Measurements from ENCODE around the gene C16orf95. TPM values are rescaled to one million over a fixed set of nuclear protein-coding genes. Genes with fewer than 3 reads are reported as not detected.

Gene C16orf95
- total RNA-seq, 1 donor from 2014 or later = 5.0 TPM

DNA sequence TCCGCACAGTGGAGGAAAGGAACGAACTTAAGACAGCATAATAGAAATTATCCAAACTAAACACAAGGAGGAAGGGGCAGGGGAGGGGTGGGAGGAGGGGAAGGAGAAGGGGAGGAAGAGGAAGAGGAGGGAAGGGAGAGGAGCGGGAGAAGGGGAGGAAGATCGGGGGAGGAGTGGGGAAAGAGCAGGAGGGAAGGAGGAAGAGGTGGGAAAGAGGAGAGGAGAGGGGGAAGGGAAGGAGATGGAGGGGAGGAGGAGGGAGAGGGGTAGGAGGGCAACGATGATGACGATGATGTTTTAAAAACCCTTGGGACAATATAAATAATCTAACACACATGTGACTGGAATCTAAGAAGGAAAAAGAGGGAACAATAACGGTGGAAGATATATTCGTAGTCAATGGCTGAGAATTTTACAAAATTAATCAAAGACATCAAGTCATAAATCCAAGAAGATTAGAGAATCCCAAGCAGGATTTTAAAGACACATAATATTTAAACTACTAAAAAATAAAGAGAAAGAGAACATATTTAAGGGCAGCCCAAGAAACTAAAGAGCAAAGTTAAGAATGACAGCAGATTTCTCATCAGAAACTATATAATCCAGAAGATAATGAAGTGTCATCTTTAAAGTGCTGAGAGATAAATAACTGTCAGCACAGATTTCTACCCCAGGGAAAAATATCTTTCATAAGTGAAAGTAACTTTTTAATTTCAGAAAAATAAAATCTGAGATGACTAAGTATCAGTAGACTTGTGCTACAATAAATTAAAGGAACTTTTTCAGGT is 30.2 kb downstream of the C16orf95 start:
- H3K27me3 Mint-ChIP-seq (ENCODE audit: unreplicated experiment) = no peaks in the 10 kb centered on the region
- TF ChIP-seq CTCF (IDR thresholded peaks at IDR 0.05) = no peak
- DNase-seq (ENCODE audit: extremely low spot score, unreplicated experiment) = no peak
- peaks cover 12% of the 10 kb centered on the region for H3K36me3 Mint-ChIP-seq (ENCODE audit: unreplicated experiment)
- no peak overlapping the region for H3K27ac Mint-ChIP-seq (ENCODE audit: unreplicated experiment)
- no peak overlapping the region for H3K4me3 Mint-ChIP-seq (ENCODE audit: unreplicated experiment)
- peaks cover 4% of the 10 kb centered on the region for H3K4me1 Mint-ChIP-seq (ENCODE audit: unreplicated experiment)
- peaks cover 23% of the 10 kb centered on the region for H3K9me3 Mint-ChIP-seq (ENCODE audit: unreplicated experiment)

- Mint-ChIP-seq H3K4me1 (ENCODE audit: unreplicated experiment) (peaks cover 9% of the 10 kb centered on the region), H3K27ac (ENCODE audit: unreplicated experiment) (no peak overlapping the region), H3K36me3 (ENCODE audit: unreplicated experiment) (peaks cover 11% of the 10 kb centered on the region), H3K27me3 (ENCODE audit: unreplicated experiment) (no peaks in the 10 kb centered on the region), H3K4me3 (ENCODE audit: unreplicated experiment) (no peak overlapping the region), H3K9me3 (ENCODE audit: unreplicated experiment) (peaks cover 17% of the 10 kb centered on the region)
- no peak for TF ChIP-seq CTCF (IDR thresholded peaks at IDR 0.05)
- DNase-seq (ENCODE audit: extremely low spot score, unreplicated experiment) = no peak
Measured at GRCh38 chr16:87284183-87284582, 33.0 kb downstream of the C16orf95 start.

- Mint-ChIP-seq H3K27me3 (ENCODE audit: unreplicated experiment) (no peaks in the 10 kb centered on the region), H3K4me3 (ENCODE audit: unreplicated experiment) (no peak overlapping the region), H3K36me3 (ENCODE audit: unreplicated experiment) (no peaks in the 10 kb centered on the region), H3K27ac (ENCODE audit: unreplicated experiment) (no peak overlapping the region), H3K4me1 (ENCODE audit: unreplicated experiment) (peaks cover 37% of the 10 kb centered on the region), H3K9me3 (ENCODE audit: unreplicated experiment) (no peaks in the 10 kb centered on the region)
- DNase-seq (ENCODE audit: extremely low spot score, unreplicated experiment) = no peak
- TF ChIP-seq CTCF (IDR thresholded peaks at IDR 0.05) = no peak
Measured at GRCh38 chr16:87279094-87279658, 38.0 kb downstream of the C16orf95 start.

DNA sequence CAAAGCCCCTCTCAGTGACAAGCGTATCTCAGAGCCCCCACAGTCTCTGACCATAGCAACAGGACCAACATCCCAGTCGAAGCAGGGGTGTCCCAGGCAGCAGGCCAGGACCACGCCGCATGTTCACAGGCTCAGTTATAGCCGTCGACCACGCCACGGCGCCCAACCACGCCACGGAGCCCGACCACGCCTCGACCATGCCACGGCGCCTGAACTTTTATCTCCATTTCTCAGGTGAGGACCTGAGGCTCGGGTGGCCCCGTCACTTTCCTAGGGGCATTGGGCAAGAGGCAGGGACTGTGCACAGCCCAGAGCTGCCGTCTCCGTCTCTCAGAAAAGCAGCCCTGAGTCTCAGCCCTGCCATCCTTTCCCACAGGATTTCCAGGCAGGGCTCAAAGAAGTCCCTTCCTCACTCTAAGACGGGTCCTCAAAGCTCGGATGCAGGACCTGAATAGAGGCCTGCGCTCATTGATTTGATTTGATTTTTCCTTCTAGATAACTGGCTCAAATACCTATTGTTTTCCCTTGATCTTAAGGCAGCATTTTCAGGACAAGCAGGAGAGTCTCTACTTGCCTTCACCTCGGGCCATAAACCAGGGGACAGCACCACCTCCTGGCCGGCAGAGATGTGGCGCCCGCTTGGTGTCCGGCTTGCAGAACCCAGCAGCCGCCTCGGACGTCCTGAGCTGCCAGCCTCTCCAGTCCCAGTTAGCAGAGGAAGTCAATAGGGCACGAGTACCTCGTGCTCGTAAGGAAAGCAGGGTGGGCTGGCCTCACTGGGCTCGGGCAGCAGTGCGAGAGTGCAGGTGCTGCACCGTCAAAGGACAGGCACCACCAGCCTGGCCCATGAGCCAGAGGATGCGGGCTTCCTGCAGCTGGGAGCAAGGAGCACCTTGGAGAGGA is 38.8 kb downstream of the C16orf95 start:
- peak overlapping the region; percentile 3 for H3K27ac Mint-ChIP-seq (ENCODE audit: unreplicated experiment)
- H3K4me3 Mint-ChIP-seq (ENCODE audit: unreplicated experiment) = no peak overlapping the region
- no peaks in the 10 kb centered on the region for H3K27me3 Mint-ChIP-seq (ENCODE audit: unreplicated experiment)
- H3K36me3 Mint-ChIP-seq (ENCODE audit: unreplicated experiment) = no peaks in the 10 kb centered on the region
- DNase-seq (ENCODE audit: extremely low spot score, unreplicated experiment) = peak; percentile 94
- peak; percentile 98 for TF ChIP-seq CTCF (IDR thresholded peaks at IDR 0.05)
- H3K9me3 Mint-ChIP-seq (ENCODE audit: unreplicated experiment) = no peaks in the 10 kb centered on the region
- H3K4me1 Mint-ChIP-seq (ENCODE audit: unreplicated experiment) = peaks cover 37% of the 10 kb centered on the region

Measured in osteocyte (in vitro differentiated cells).